DMS53 (cell line): ENCODE measurements around the gene POLE3.
"Not testable (repeated sequence)": the region's sequence is repeated elsewhere in the genome, so short reads cannot be mapped to it uniquely, and the experiment has no call there.

Experiments
- DNase-seq: peaks from one replicate; lab custom pipeline; 2025; lab: John Stamatoyannopoulos, UW

POLE3 gene

DNA sequence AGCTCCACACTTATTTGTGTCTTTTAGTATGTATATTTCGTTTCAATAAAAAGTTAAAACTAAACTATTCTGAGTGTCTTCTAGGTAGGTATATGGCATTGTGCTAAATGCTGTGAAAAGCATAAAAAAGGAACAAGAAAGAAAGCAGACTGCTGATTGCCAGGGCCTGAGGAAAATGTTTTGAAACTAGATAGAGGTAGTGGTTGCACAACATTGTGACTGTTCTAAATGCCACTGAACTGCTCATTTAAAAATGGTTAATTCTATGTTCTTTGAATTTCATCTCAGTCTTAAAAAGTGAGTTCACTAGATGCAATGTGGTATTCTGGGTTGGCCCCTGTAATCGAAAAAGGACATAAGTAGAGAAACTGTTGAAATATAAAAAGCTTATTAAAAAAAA, 6.8 kb downstream of the POLE3 start:
- no peak for DNase-seq

DNA sequence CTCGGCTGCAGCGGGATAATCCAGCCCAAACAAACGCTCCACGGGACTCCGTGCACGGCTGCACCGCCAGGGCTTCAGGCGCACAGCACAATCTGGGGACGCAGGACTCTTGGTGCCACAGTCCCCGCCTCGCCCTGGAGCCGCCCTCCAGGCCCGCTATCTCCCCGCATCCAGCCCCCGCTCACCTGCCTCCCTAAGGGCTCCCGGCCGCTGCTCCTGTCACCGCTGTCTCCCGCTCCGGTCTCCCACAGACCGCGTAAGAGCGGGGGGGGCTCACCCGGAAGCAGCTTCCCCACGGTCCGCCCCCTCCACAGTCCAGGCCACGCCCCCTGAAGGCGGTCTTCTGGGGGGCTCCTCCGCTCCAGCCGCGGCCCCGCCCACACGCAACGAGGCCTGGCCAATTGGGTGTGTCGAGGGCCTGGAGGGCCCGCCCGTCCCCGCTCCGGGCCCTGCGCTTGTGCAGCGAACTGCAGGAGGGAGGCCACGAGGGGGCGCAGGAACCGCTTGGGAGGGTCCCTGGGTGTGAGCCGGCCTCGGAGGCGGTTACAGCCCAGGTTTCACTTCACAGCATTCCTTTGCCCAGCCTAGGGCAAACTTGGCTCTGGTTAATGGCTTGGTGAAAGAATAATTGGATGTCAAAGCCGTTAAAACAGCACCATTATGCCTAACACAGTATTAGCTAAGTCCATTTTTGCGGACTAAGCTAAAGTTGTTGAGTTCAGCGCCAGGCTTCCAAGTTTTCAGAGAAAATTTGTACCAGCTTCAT, 9.3 kb downstream of the POLE3 start, which contains the start of gene ALAD:
Gene ALAD (minus strand): TSS at position 258 of the 766 bp plus-strand sequence. CDS start 7,725 bp downstream, outside the sequence.
- peak; percentile 98 for DNase-seq

DNA sequence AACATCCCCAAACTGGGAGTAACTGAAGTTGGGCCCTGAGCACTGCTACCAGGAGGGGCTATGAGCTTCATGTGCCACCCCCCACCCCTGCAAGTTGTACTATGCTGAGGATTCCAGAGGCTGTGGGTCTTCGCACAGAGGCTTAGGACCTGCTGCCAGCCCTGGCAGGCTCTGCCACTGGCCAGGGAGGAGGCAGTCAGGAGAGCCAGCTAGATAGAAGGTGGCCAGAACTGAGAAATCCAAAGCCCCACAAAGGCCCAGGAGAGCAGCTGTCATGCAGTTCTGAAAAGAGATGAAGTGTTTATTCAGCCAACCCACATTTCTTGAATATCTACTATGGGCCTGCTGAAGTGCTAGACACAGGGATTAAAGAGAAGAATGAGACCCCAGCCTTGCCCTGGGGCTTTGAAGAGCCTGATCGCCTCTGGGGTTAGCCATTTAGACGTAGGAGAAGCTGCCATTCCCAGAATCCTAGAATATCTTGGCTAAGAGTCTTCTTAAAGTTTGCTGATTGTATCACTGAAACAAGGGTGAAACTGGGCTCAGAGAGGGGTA, 10.8 kb downstream of the POLE3 start:
- peak; percentile 56 for DNase-seq

DNA sequence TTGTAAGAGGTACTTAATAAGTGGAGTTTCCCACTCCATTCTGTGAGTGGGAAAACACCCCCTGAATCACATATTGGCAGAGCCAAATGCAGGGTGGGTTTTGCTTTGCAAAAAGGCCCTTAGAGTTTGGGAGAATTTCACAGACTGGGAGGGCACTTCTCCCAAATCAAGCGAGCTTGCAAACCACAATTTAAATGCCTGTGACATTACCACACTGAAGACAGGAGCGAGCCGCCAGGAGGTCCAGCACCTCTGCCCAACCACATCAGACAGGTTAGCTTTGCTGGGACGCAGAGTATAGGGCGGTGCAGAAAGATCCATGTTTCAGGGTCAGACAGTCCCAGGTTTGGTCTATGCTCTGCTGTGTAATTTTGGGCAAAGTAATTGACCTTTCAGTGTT, 11.7 kb downstream of the POLE3 start:
- no peak for DNase-seq

DNA sequence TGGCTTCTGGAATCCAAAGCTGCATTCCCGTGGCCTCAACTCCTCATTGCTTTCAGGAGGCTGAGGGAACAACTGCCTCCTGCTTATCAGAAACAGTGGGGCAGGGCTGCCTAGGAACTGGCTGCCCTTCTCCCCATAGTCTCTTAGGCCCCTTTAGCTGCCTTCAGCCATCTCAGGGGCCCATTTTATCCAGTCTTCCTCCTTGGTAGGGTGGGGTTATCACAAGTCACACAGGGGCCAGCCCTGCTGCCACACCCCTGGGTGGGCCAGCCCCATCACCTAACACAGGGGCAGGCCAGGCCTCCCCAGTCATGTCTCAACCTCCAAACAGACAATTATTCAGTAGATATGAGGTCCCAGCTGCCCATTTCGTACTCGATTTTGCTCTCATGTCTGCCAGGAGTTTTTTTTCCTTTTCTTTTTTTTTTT, 13.3 kb downstream of the POLE3 start:
- DNase-seq: no peak

DNA sequence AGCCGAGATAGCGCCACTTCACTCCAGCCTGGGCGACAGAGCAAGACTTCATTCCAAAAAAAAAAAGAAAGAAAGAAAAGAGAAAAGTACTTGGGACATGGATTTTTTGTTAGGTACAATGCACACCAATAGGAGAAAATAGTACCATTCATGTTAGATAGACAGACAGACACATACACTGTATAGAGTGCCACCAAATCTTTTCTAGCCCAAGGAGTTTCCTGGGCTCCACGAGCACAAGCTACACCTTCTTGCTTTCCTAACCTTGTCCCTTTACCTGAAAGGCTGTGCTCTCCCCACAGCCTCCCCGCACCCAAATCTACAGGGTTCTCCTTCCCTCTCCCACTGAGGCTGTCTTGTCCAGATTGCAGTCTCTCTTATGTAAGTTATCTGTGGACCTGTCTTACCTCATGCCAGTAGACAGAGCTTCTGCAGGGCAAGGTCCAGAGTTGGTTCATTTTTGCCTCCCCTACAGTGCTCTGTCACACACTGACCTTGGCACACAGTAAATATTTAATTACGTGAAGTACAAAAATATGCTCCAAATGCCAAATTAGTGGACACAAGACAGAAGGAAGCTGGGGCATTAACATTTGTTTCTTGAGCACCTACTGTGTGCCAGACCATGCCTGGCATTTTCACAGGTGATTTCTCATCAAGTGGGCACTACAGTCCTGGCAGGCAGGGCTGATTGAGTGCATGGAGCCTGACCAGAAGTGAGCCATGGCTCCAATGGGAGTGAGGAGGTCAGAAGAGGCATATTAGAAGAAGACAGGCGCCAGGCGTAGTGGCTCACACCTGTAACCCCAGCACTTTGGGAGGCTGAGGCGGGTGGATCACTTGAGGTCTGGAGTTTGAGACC, 15.2 kb downstream of the POLE3 start:
- DNase-seq: no peak

DNA sequence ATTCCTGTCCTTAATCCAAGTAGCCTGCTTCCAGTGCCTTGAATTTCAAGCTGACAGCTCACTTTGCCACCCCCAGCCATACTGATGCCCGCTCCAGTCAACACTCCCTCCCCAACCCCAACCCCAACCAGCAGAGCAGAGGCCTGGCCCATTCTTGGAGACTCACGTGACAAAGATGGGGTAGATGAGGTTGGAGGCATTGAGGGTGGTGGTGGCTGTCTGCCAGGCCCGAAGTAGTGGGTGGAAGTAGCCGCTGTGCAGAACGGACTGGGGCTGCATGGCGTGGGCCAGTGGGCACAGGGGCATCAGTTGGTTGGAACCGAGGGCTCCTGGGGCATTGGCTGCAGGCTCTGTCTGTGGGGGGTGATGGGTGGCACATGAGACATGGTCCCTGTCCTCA, 17.2 kb downstream of the POLE3 start:
- DNase-seq: no peak

DNA sequence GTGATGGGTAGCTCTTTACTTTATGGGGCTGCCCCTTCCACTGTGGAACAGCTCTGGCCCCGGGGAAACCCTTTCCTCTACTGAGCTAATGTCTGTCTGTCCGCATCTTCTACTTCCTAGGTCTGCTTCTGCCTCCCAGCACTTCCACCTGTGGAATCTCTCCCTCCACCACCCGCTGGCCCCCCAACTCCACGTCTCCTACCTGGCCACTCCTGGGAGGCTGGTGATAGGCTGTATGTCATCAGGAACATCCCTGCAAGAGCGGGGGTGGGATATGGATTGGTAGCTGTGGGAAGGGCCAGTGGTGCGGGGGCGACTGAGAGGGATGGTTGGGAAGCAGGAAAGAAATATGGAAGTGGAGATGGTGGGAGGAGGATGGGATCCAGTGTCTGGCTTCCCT, 18.6 kb downstream of the POLE3 start:
- DNase-seq: no peak

DNA sequence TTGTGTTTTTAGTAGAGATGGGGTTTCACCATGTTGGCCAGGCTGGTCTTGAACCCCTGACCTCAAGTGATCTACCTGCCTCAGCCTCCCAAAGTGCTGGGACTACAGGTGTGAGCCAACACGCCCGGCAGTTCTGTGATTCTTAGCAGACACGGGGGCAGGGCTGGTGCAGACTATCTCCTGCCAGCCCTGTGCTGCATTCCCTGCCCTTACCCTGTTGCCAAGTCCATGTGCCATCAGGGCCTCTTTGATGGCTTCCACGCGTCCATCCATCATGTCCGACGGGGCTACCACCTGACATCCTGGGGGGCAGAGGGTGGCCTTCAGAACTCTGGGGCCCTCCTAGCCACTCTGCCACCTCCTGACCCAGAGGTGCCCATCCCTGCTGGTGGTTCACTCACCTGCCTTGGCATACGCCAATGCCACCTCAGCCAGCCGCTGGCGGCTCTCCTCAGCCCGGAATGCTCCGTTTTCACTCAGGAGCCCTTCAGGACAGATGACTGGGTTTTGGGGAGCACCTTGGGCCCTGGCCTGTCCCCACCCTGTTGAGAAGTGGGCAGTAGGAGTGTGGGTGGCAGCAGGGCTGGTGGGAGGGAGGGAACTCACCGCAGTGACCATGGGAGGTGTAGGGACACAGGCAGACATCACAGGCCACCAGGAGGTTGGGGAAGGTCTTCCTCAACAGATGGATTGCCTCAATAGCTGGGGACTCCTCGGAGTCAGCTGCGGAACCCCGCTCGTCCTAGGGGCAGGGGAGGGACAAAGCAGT, 20.1 kb downstream of the POLE3 start:
- no peak for DNase-seq

DNA sequence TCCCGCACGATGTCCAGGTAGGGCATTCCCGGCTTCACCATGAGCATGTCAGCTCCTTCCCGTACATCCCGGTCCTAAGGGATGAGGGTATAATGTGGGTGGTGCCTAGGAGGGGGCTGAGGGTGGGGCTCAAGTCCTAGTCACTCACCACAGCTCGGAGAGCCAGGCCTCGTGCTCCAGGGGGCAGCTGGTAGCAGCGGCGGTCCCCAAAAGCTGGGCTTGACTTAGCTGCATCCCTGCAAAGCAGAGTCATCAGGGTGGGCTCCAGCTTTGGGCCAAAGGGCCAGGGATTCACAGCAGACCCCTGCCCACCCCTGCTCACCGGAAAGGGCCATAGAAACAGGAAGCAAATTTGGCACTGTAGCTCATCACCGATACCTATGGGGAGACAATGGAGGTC, 21.0 kb downstream of the POLE3 start:
- DNase-seq: no peak

DNA sequence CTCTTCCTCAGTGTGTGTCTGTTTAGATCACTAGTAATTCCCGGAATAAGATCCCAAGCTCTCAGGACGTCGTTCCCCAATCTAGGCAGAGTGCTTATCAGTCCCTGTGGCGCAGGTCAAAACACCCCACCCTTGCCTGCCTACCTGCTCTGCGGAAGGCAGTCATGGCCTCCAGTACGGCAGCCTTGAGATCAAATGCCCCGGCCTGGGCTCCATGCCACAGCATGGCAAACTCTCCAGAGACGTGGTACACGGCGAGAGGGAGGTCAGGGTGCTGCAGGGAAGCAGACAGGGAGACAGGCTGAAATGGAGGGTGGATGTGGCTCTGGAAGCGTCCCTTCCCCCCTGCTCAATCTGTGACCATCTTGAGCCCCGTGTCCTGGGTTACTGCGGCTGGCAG, 21.6 kb downstream of the POLE3 start:
- no peak for DNase-seq

DNA sequence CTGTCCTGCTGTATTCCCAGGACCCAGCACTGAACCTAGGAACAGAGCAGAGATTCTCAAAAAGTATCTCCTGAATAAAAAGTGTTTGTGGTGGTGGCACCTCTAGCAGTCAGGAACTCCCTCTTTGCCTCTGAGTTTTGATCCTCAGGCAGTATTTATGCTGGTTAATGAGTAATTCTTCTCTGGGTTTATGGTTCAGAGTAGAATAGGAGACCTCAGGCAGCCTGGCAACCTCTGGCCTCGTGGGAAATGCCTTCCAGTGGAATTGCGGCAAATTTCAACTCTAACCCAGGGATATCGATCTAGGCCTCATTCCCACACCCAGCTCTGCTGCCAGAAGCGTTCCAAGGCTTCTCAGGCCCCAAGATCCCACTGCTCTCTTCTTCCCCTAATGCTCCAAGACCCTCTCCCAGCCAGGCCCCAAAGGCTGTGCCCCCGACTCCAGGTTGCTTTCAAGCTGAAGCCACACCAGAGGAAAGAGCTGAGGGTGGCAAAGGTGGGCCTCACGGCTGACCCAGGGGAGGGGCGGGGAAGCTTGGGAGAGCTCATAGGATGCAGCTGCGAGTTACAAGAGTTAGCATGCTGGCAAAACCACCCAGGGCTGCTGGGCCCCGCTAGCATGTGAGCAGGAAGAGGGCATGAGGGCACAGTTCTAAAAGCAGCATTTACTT, 22.8 kb downstream of the POLE3 start:
- peak; percentile 49 for DNase-seq

DNA sequence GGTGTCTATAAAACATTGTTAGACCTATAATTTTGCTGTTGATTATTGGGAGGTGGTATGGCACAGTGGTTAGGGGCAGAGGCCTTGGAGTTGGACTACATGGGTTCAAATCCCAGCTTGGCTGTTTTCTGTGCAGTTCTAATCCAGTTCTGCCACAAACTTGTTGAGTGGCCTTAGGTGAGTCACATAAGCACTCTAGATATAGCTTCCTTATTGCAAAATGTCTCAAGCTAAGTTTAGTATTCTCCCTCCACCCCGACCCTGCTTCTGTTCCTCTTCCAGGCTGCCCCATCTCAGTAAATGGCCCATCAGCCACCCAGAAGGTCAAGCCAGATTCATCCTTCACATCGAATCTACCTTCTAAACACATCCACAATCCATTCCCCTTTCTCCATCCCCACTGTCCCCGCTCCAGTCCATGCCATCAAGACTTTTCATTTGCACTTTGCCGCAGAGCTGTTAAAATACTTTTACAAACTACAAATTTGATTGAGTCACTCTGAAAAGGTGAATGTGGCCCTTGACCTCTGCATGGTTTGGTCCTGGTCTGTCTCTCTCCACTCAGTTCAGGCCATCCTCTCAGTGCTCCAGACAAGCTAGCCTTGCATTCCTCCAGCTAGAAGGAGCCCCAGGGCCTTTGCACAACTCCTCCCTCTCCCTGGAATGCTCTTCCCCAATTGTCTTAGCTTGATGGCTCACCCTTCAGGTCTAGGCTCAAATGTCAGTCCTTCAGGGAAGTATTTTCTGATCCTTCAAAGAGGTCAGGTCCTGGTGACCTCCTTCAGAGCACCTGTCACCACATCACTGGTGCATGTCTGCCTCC, 23.7 kb downstream of the POLE3 start:
- DNase-seq: peak; percentile 6

DNA sequence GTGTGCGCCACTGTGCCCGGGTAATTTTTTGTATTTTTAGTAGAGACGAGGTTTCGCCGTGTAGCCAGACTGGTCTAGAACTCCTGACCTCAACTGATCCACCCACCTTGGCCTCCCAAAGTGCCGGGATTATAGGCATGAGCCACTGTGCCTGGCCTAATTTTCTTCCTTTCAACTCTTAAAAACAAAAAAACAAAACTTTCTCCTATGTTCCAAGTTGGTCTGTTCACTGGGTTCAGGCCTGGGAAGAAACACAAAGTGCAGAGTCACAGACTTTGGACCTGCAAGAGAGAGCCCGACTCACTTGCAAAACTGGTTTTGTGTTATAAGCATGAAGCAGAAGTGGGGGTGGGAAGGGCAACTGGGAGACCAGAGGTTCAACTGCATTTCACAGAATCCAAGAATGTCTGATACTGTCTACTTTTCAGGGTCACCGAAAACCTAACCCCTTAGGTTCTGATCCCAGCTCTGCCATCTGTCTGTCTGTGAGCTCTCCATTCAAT, 28.5 kb downstream of the POLE3 start:
- peak; percentile 84 for DNase-seq

DNA sequence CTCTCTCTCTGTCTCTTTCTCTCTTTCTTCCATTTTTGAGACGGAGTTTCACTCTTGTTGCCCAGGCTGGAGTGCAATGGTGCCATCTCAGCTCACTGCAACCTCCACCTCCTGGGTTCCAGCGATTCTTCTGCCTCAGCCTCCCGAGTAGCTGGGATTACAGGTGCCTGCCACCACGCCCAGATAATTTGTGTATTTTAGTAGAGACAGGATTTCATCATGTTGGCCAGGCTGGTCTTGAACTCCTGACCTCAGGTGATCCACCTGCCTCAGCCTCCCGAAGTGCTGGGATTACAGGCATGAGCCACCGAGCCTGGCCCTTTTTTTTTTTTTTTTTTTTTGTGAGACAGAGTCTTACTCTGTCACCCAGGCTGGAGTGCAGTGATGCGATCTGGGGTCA, 29.0 kb downstream of the POLE3 start:
- DNase-seq: not testable (repeated sequence)

DNA sequence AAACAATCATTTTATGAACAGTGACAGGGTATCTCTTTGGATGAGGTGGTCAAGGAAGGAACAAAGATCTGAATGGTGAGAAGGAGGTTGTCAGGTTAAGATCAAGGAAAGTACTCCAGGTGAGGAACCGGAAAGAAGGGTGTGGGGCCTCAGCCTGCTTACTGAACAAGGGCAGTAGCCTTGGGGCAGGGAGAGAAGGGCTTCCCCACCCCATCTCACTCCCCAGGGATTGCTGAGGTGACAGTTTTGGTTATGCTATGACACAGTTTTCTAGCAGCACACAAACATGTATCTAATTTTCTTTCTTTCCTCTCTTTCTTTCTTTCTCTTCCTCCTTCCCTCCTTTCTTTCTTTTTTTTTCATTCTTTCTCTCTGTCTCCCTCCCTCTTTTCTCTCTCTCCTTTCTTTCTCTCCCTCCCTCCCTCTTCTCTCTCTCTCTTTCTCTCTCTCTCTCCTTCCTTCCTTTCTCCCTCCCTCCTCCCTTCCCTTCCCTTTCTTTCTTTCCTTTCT, 29.6 kb downstream of the POLE3 start:
- peak; percentile 38 for DNase-seq

DNA sequence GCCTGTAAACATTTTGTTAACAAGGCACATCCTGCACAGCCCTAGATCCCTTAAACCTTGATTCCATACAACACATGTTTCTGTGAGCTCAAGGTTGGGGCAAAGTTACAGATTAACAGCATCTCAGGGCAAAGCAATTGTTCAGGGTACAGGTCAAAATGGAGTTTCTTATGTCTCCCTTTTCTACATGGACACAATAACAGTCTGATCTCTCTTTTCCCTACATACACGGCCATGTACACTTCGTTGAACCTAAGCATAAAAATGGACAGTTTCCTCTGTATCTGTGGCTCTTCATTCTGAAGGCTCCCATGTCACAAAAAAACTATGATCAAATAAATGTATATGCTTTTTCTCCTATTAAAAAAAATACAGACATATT, 30.7 kb downstream of the POLE3 start:
- not testable (repeated sequence) for DNase-seq

DNA sequence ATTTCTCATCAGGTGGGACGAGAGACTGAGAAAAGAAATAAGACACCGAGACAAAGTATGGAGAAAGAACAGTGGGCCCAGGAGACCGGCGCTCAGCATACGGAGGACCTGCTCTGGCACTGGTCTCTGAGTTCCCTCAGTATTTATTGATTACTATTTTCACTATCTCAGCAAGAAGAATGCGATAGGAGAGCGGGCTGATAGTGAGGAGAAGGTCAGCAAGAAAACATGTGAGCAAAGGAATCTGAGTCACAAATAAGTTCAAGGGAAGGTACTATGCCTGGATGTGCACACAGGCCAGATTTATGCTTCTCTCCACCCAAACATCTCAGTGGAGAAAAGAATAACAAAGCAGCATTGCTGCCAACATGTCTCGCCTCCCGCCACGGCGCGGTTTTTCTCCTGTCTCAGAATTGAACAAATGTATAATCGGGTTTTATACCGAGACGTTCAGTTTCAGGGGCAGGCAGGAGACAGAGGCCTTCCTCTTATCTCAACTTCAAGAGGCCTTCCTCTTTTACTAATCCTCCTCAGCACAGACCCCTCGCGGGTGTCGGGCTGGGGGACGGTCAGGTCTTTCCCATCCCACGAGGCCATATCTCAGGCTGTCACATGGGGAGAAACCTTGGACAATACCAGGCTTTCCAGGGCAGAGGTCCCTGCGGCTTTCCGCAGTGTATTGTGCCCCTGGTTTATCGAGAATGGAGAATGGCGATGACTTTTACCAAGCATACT, 31.2 kb downstream of the POLE3 start:
- not testable (repeated sequence) for DNase-seq
